Immature natural killer cell (primary cell): ENCODE data around the gene CAPG. TPM values are rescaled to one million over a fixed set of nuclear protein-coding genes. Genes with fewer than 3 reads are reported as not detected.
A peak's percentile ranks its signal among the peaks of the same experiment; 100 is the strongest.
"Not testable (repeated sequence)": the region's sequence is repeated elsewhere in the genome, so short reads cannot be mapped to it uniquely, and the experiment has no call there.

Source experiments
- DNase-seq, 3 donors: peaks; one replicate each; pipeline ENCODE4 v3.0.0; 2022; ENCODE audit warnings: mixed read lengths in 1 of 3
- H3K27ac Mint-ChIP-seq, 6 donors: one replicate each; pipeline ENCODE4 v1.8.0; 2020; ENCODE audit warnings: mixed read lengths in 6 of 6, mild to moderate bottlenecking in 5 of 6, inconsistent platforms in 4 of 6, moderate library complexity in 3 of 6
- H3K27me3 Mint-ChIP-seq, 3 donors: one replicate each; pipeline ENCODE4 v1.8.0; 2020 to 2021; ENCODE audit warnings: low read depth in 3 of 3, mild to moderate bottlenecking in 3 of 3, mixed read lengths in 3 of 3, moderate library complexity in 3 of 3, inconsistent platforms in 1 of 3
- H3K36me3 Mint-ChIP-seq, 3 donors: one replicate each; pipeline ENCODE4 v1.8.0; 2020; ENCODE audit warnings: mixed read lengths in 3 of 3, inconsistent platforms in 2 of 3, mild to moderate bottlenecking in 2 of 3
- H3K4me1 Mint-ChIP-seq, 2 donors: one replicate each; pipeline ENCODE4 v1.8.0; 2020; ENCODE audit warnings: inconsistent platforms in 2 of 2, mild to moderate bottlenecking in 2 of 2, mixed read lengths in 2 of 2, moderate library complexity in 1 of 2
- H3K4me3 Mint-ChIP-seq, 5 donors: one replicate each; pipeline ENCODE4 v1.8.0; 2020; ENCODE audit warnings: mild to moderate bottlenecking in 5 of 5, mixed read lengths in 5 of 5, inconsistent platforms in 3 of 5, moderate library complexity in 3 of 5
- H3K9me3 Mint-ChIP-seq, 6 donors: one replicate each; pipeline ENCODE4 v1.8.0; 2020; ENCODE audit warnings: mild to moderate bottlenecking in 6 of 6, mixed read lengths in 6 of 6, inconsistent platforms in 4 of 6, moderate library complexity in 3 of 6
- polyA plus RNA-seq, 3 donors: library from polyadenylated mRNA; unstranded; fragments of 300-500 nt; fragmentation: Illumina TruSeq; gene quantifications; one replicate each; pipeline ENCODE4 v1.2.3, GENCODE V29; 2021

The CAPG gene
- polyA plus RNA-seq, 3 donors from 2014 or later, result 97.5 to 233 (median 232) TPM

DNA sequence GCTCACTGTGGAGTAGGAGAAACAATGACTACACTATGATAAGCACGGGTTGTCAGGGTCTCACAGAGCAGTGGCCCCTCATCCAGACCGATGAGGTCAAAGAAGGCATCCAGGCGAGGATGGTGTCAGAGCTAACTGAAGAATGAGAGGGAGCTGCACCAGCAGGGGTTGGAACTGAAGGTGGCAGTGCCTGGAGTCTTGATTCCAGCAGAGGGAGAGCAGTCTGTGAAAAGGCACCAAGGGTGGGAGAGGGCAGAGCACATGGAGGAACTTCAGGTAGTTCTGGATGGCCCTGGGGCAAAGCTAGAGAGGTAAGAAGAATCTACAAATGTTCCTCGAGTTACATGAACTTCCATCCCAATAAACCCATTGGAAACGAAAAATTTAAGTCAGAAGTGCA, 43.0 kb downstream of the CAPG start:
- peak overlapping the region in 1 of 6 donors; percentile 77 for H3K27ac Mint-ChIP-seq
- peaks cover 9 to 28% (median 21%) of the 10 kb centered on the region in 3 donors for H3K36me3 Mint-ChIP-seq
- H3K9me3 Mint-ChIP-seq, result no peaks in the 10 kb centered on the region
- DNase-seq, result no peak
- no peaks in the 10 kb centered on the region for H3K4me1 Mint-ChIP-seq
- H3K4me3 Mint-ChIP-seq, result no peak overlapping the region
- H3K27me3 Mint-ChIP-seq, result peaks cover 0 to 2% (median 0%) of the 10 kb centered on the region in 3 donors

- H3K4me3 Mint-ChIP-seq, H3K27me3 Mint-ChIP-seq, DNase-seq, H3K9me3 Mint-ChIP-seq: not testable (repeated sequence)
- Mint-ChIP-seq H3K27ac (peak overlapping the region in 1 of 6 donors; percentile 30), H3K4me1 (peaks cover 8 to 14% of the 10 kb centered on the region in 2 donors), H3K36me3 (peaks cover 15 to 48% (median 24%) of the 10 kb centered on the region in 3 donors)
These were observed 47.3 kb downstream of the CAPG start for GRCh38 chr2:85362653-85363387.

GRCh38 chr2:85357736-85358135, 52.4 kb downstream of the CAPG start:
- peak overlapping the region in 1 of 6 donors; percentile 41 for H3K27ac Mint-ChIP-seq
- H3K36me3 Mint-ChIP-seq, result peaks cover 15 to 33% (median 18%) of the 10 kb centered on the region in 3 donors
- peaks cover 47 to 58% of the 10 kb centered on the region in 2 donors for H3K4me1 Mint-ChIP-seq
- no peaks in the 10 kb centered on the region for H3K9me3 Mint-ChIP-seq
- DNase-seq, result no peak
- peaks cover 5 to 10% (median 8%) of the 10 kb centered on the region in 3 donors for H3K27me3 Mint-ChIP-seq
- no peak overlapping the region for H3K4me3 Mint-ChIP-seq

DNA sequence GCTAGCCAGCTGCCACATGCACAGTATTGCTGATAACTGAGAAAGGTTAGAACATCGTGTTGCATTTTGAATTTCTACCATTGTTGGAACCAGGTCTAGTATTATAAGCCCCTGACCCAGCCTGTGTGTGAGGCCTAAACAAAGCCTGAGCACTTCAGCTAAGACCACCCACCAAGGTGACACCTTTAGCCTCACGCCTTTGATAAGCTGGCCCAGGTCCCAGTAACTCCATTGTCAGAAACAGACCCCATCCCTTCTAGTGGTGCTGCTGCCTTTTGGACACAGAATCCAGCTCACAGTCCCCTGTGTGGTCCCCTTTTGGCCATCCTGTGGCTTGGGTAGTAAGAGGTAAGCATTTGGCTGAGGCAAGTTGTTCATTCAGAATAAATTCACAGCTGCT, 54.0 kb downstream of the CAPG start:
- peak overlapping the region in 2 of 5 donors; percentile 98 to 100 for H3K4me3 Mint-ChIP-seq
- H3K27ac Mint-ChIP-seq, result no peak overlapping the region
- peaks cover 10 to 27% (median 15%) of the 10 kb centered on the region in 3 donors for H3K36me3 Mint-ChIP-seq
- peaks cover 50 to 66% of the 10 kb centered on the region in 2 donors for H3K4me1 Mint-ChIP-seq
- DNase-seq, result no peak
- no peaks in the 10 kb centered on the region for H3K9me3 Mint-ChIP-seq
- H3K27me3 Mint-ChIP-seq, result peaks cover 5 to 10% (median 8%) of the 10 kb centered on the region in 3 donors

GRCh38 chr2:85355521-85355920, 54.6 kb downstream of the CAPG start:
- DNase-seq, result no peak
- H3K27me3 Mint-ChIP-seq, result peaks cover 5 to 10% (median 8%) of the 10 kb centered on the region in 3 donors
- H3K4me3 Mint-ChIP-seq, result peak overlapping the region; percentile 98 to 100 (median 100)
- peak overlapping the region; percentile 30 to 100 (median 97) for H3K27ac Mint-ChIP-seq
- H3K4me1 Mint-ChIP-seq, result peaks cover 50 to 66% of the 10 kb centered on the region in 2 donors
- H3K9me3 Mint-ChIP-seq, result no peaks in the 10 kb centered on the region
- peaks cover 15 to 26% (median 20%) of the 10 kb centered on the region in 3 donors for H3K36me3 Mint-ChIP-seq

DNA sequence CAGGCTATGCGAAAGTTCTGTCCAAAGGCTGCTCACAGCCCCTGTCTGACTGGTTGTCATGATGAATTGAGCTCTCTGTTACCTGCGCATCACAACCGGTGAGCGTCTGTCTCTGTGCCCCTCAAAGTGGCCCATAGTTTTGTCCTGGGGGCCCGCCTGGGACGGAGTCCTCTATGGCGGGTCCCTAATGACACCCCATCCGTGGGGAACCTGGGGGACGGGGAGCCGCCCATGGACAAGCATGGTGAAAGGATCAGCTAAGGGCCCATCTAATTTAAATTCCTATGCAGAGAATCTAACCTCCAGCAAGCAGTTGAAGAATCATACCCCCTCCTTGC, 55.1 kb downstream of the CAPG start:
- peak overlapping the region; percentile 97 to 100 (median 99) for H3K27ac Mint-ChIP-seq
- H3K9me3 Mint-ChIP-seq, result no peaks in the 10 kb centered on the region
- DNase-seq, result no peak
- peak overlapping the region; percentile 98 to 100 (median 100) for H3K4me3 Mint-ChIP-seq
- H3K27me3 Mint-ChIP-seq, result peaks cover 5 to 10% (median 8%) of the 10 kb centered on the region in 3 donors
- peaks cover 50 to 66% of the 10 kb centered on the region in 2 donors for H3K4me1 Mint-ChIP-seq
- H3K36me3 Mint-ChIP-seq, result peaks cover 18 to 30% (median 23%) of the 10 kb centered on the region in 3 donors

- Mint-ChIP-seq H3K27ac (peak within 1 kb of the TSS; percentile 97 to 100 (median 99)), H3K27me3 (peaks cover 5 to 10% (median 8%) of the 10 kb centered on the region in 3 donors), H3K4me3 (peak within 1 kb of the TSS; percentile 98 to 100 (median 100)), H3K9me3 (no peaks in the 10 kb centered on the region), H3K4me1 (peaks cover 50 to 66% of the 10 kb centered on the region in 2 donors), H3K36me3 (peaks cover 18 to 32% (median 27%) of the 10 kb centered on the region in 3 donors)
- peak; percentile 98 for DNase-seq
These were observed 55.7 kb downstream of the CAPG start, which contains the start of the genes ELMOD3 and RETSAT for GRCh38 chr2:85354286-85355072. TSS of gene ELMOD3 (plus strand) at chr2:85354769. CDS start at chr2:85357199, 2,430 bp downstream. TSS of gene RETSAT (minus strand) at chr2:85354528. CDS start at chr2:85354507, 21 bp downstream.

- peaks cover 16 to 29% (median 25%) of the 10 kb centered on the region in 3 donors for H3K36me3 Mint-ChIP-seq
- H3K27ac Mint-ChIP-seq, result peak overlapping the region; percentile 97 to 100 (median 99)
- peak in 1 of 3 donors; percentile 3 for DNase-seq
- peaks cover 5 to 10% (median 8%) of the 10 kb centered on the region in 3 donors for H3K27me3 Mint-ChIP-seq
- peak overlapping the region; percentile 98 to 100 (median 100) for H3K4me3 Mint-ChIP-seq
- no peaks in the 10 kb centered on the region for H3K9me3 Mint-ChIP-seq
- H3K4me1 Mint-ChIP-seq, result peaks cover 48 to 63% of the 10 kb centered on the region in 2 donors
These were observed 56.3 kb downstream of the CAPG start for GRCh38 chr2:85353876-85354285.

DNA sequence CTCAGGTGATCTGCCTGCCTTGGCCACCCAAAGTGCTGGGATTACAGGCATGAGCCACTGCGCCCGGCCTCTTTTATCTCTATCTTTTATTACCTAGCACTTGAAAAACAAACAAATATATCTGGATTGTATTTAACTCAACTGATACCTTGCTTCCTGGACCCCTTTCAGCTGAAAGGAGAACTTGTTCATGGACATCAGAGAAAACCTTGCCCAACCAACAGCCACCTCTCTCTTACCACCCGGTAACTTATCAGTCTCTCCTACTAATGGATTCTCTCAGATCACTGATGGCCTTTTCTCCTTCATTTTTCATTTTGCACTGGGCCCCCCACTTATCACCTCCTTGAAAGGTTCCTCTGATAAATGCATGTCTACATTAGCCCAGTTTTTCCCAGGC, 62.6 kb downstream of the CAPG start:
- Mint-ChIP-seq H3K9me3 (no peaks in the 10 kb centered on the region), H3K4me1 (peaks cover 3 to 7% of the 10 kb centered on the region in 2 donors), H3K36me3 (peaks cover 24 to 39% (median 29%) of the 10 kb centered on the region in 3 donors), H3K27ac (no peak overlapping the region), H3K27me3 (no peaks in the 10 kb centered on the region), H3K4me3 (no peak overlapping the region)
- DNase-seq, result no peak

Other genes with a start within 250 kb of the CAPG start
- gene TGOLN2, start 82.4 kb downstream of the CAPG start, polyA plus RNA-seq, result 10 to 100 TPM; 28.7 to 75.4 (median 36.4) TPM
- 10 to 100 TPM; 13.7 to 28.1 (median 23.4) TPM for gene RETSAT, start 55.8 kb downstream of the CAPG start, polyA plus RNA-seq
- gene ELMOD3, start 55.6 kb downstream of the CAPG start, polyA plus RNA-seq, result 10 to 100 TPM; 10.9 to 17.7 (median 14.0) TPM
- not detected for gene SH2D6, start 8.3 kb upstream of the CAPG start, polyA plus RNA-seq
- gene MAT2A, start 128.8 kb upstream of the CAPG start, polyA plus RNA-seq, result 100 to 1,000 TPM in 1 of 3 donors, 10 to 100 TPM in 2; 46.5 to 115 (median 63.9) TPM
- gene GGCX, start 151.1 kb upstream of the CAPG start, polyA plus RNA-seq, result 10 to 100 TPM; 11.4 to 31.7 (median 21.0) TPM
- 100 to 1,000 TPM; 457 to 687 (median 617) TPM for gene VAMP8, start 167.2 kb upstream of the CAPG start, polyA plus RNA-seq
- gene VAMP5, start 174.1 kb upstream of the CAPG start, polyA plus RNA-seq, result 100 to 1,000 TPM; 154 to 219 (median 201) TPM
- gene RNF181, start 185.4 kb upstream of the CAPG start, polyA plus RNA-seq, result 100 to 1,000 TPM; 224 to 326 (median 256) TPM
- gene TMEM150A, start 192.3 kb upstream of the CAPG start, polyA plus RNA-seq, result 10 to 100 TPM; 12.0 to 27.8 (median 14.8) TPM
- 10 to 100 TPM; 11.5 to 27.9 (median 25.1) TPM for gene C2orf68, start 201.7 kb upstream of the CAPG start, polyA plus RNA-seq
- 10 to 100 TPM; 65.5 to 93.8 (median 68.2) TPM for gene USP39, start 205.8 kb upstream of the CAPG start, polyA plus RNA-seq